Activated CD4-positive, alpha-beta T cell treated with anti-CD3 and anti-CD28 coated beads for 1 hour (primary cell): ENCODE measurements around the gene OXGR1.
"Not testable (repeated sequence)": the region's sequence is repeated elsewhere in the genome, so short reads cannot be mapped to it uniquely, and the experiment has no call there.

Source experiments
- DNase-seq: peaks from one replicate; pipeline ENCODE4 v3.0.0-alpha.2; 2020

OXGR1 gene

DNA sequence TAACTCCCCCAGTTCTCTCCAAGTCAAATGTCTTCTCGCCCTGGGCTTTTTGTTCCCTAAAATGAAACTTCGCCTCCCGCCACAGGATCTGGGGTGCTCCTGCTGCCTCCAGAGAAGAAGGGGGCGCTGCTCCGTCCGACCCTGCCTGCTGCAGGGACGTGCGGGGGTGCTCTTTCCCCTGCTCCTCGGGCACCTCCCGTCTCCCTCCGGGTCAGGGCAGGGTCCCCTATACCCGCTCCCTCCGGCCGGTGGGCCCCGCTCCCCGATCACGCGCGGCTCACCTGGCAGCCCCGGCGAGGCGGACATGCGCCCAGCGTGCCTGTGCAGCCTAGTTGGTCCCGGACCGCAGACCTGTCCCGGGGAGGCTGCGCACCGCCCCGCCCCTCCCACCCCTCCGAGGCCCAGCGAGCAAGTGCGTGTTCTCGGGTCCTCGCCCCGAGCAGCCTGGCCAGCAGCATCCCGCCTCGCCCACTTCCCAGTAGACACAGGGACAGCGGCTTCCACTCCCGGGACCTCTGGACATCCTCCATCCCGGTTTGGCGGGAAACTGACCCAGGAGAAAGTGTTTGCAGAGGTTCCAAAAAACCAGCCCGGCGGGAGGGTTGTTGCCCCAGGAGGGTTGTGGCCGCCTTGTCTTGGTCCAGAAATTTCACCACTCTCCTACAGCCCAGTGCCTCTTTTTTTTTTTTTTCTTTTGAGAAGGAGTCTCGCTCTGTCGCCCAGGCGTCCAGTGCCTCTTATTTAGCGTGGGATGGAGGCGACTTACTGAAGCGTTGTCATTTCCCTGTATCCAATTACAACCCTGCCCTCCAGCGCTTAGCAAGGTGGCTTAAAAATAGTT, at the start of gene OXGR1:
Gene OXGR1 (minus strand): TSS at position 460 of the 841 bp plus-strand sequence. CDS start 6,717 bp downstream, outside the sequence.
- no peak for DNase-seq

DNA sequence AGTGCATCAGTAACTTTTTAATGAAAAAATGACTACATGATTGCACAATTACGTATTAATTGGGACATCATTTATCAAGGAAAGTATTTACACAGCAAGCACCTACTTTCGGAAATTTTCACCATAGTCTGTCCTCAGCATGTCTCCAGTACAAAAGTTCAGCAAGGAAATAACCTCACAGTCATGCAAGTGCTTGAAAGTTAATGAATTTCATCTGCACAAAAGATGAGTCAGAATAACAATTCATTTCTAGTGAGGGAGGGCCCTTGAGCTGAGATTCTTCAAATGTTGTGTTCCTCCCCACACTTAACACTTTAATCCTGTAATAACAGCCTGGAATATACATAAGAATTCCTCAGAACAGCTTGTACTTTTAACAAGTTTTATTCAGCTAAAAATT, 49.0 kb upstream of the OXGR1 start:
- DNase-seq, result no peak

DNA sequence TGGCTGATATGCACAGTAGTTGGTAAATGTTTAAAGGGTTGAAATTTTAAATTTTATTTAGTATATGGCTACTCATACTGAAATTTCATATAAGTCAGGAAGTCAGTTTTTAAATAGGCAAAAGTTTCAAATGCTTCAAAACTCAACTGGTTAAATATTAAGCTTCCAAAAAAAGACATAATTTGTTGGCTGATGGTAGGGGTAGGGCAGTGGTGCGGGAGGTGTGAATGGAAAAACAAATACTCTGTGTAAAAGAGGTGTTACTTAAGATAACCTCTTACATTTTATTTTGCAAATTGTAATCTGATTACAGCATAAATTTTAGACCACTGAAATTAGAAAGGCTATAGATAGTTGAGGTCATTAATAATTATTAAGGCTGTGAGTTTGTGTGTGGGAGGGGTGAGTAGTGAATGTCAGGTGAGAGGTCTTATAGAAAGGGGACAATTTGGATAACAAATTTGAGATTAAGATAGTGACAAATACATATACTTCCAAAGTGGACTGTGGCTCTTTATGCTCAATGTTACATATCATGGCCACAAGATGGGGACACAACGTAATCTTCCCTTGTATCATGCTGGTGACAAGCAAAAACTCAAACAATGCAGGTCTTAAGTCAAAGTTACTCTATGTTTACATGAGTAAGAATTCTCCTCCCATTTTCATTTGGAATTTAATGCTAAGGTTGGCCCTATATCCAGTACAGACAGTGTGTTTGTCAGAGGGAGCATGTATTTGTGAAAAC, 36.6 kb upstream of the OXGR1 start:
- DNase-seq, result no peak

DNA sequence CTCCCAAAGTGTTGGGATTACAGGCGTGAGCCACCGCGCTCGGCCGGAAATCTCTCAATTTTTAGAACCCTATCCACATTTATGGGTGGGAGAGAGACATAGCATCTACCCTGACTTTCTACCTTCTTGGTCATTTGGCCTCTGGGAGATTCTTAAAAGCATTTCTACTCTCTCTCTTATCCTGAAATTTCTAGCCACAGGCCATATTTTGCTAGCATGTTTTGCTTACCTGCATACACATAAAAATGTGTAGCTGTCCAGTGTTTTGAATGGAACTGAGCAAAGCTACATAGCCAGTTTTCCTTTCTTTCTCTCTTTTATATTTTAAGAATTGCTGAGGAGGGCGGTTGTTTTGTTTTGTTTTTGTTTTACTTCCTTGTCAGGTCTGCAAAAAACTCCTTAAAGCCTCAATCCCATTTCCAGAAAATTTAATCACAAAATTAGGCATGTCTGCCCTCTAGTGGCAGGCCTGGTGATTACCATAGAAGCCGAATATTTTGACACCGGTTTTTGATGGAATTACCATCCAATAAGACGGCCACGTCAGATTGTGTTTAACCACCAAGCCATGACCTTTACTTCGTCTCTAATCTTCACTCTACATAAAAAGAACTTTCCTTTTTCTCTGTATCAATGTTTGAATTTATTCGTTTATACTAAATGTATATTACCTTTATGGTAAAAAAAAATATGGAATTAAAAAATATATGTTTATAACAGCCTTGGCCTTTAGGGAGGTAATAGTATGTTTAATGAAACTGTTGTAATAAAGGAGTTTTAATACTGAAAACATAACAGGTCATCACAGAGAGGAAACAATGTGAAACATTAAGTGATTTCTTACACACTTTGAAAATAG, 34.4 kb upstream of the OXGR1 start:
- DNase-seq, result no peak

DNA sequence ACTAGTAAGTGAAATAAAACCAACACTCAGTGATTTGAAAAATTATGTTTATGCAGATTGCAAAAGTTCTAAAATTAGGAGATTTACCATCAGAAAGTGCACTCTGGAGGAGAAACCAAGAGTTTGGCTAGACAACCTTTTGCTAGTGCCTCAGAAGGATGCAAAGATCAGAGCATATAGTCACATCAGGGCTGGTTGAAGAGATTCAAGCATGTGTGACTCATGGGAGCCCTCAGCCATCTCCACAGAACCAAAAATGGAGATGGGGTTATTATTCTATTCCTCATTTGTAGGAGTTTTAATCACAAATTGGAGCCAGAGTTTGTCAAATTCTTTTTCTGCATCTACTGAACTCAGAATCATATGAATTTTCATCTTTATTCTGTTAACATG, 32.9 kb upstream of the OXGR1 start:
- DNase-seq, result no peak

DNA sequence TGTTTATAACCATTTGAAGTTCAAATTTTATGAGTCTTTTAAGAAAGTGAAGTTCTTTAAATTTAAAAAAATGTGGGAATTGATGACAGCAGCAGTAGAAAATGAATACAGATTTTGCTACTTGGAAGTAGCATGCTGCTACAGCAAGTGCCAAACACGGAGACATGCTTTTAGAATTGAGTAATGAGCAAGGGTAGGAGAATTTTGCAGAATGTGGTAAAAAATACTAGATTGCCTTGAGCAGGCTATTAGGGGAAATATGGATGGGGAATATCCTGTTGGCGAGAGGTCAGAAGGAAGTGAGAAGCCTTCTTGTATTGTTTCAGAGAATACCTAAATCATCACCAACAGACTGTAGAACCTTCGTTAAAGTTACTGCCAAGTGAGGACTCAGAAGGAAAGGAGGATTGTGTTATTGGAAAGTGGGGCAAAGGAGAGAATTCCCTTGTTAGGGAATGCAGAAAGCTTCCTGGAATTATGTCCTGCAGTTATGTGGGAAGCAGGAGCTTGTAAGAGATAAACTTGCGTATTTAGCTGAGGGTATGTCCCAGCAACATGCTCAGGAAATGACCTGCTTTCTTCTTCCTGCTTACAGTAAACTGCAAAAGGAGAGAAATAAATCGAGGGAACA, 32.4 kb upstream of the OXGR1 start:
- DNase-seq, result no peak

DNA sequence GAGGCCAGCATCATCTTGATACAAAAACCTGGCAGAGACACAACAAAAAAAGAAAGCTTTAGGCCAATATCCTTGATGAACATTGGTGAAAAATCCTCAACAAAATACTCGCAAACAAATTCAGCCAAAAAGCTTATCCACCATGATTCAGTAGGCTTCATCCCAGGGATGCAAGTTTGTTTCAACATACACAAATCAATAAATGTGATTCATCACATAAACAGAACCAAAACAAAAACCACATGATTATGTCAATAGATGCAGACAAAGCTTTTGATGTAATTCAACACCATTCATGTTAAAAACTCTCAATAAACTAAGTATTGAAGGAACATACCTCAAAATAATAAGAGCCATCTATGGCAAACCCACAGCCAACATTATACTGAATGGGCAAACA, 29.5 kb upstream of the OXGR1 start:
- not testable (repeated sequence) for DNase-seq

DNA sequence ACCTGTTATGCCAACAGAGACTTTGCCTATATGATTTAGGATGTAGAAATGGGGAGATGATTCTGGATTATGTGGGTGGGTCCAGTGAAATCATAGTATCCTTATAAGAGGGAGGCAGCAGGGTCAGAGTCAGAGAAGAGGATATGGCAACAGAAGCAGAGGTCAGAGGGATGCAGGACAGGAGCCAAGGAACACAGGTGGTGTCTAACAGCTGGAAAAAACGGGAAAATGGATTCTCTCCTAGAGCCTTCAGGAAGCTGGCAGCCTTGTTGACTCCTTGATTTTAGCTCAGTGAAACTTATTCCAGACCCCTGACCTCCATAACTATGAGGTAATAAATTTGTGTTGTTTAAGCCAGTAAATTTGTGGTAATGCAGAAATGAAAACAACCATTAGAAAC, 28.8 kb upstream of the OXGR1 start:
- DNase-seq, result no peak

DNA sequence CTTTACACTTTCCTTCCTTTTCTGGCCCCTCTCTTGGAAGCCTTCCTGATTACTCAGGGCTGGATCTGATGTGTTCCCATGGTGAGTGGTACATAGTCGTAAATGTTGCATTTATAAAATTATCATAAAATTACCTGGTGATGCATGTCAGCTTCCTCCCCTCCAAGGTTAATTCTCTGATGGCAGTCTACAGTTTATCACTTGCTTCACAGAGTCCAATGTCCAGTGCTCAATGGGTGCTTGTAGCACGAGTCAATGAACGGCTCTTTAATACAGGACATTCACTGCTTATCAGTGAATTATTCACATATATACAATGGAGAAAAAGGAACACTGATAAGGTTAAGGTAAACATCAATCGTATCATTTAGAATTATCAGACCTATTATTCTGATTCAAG, 27.0 kb upstream of the OXGR1 start:
- no peak for DNase-seq

DNA sequence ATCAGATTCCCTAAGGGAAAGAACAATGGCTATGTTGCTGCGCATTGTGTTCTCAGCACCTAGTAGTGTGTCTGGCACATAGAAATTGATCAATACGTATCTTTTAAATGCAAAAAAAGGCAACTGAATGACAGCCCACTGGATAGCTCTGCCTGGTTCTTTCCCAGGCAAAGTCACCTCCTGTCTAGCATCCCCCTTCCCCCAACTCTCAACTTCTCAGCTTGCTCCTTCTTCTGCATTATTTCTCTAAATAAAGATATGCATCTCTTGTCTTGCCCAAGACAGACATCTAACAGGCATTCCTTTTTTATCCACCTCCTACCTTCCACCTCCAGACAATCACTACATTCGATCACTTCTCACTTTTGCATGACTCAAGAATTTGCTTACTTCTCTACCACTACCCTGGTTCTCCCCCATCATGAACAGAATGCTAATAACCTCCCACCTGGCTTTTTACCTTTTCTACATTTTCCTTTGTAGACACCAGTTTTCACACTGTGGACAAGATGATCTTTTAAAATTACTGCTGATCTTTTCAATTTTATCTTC, 26.5 kb upstream of the OXGR1 start:
- no peak for DNase-seq

DNA sequence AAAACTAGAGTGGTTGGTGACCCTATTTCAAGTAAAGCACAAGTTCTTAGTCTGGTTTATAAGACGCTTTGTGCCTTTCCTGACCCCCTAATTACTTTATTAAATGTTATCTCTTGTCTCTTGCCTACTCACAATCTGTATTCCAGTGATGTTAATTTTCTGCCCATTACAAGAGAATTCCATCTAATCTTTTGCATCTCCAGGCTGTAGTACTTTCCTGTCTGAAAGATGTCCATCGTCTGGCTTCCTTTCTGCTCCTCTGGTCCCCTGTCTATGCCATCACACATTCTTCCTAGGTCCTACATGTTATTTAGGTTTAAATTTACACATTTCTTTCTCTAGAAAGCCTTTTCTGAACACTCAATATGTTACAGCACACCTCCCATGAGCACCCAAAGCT, 25.9 kb upstream of the OXGR1 start:
- no peak for DNase-seq

DNA sequence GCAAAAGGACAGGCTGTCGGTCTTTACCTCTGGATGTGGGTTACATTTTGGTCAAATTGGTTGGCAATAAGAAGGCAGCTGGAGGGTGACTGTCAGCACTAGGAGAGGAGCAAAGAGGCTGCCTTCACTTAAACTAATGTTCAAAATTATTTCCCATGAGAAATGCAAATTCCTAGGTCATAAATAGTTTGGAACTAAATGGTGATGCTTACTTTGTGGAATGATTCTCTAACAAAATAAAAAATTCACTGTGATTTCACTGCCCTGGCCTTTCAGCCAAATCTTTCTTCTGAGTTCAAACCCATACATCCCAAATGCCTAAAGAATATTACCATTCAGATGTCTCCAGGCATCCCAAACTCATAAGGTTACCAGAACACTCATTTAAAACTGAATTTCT, 25.0 kb upstream of the OXGR1 start:
- no peak for DNase-seq

DNA sequence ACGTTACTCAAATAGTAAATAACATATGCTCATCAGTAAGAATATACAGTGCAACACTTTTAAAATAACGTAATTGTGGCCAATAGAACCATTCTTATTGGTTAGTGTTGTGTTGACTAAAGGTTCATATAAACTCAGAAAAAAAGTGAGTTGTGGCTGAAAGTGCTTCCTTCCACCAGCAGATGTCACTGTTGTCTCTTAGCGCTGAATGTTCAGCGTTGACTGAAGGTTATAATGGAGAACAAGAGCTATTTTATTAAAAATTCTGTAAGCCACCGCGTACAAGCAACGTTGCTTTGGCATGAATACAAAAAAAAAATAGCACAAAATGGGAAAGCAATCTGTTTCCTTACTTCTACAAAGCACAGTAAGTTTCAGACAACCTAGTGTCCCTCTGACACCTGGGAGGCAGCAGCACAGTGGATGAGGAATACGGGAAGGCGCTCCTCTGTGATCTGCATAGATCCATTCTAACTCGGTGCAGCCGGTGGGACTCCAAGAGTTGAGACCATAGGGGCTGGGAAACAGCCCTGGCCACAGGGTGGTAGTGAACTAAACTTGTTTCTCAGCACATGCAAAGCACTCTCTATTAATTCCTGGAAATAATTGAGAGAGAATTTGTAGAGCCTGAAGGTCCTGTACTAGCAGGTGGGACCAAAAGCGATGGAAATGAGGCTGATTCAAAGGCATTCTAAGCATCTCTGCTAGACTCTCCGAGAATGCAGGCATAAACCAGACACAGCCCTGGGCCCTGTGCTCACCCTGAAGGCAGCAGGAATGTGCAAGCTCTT, 23.9 kb upstream of the OXGR1 start:
- no peak for DNase-seq

DNA sequence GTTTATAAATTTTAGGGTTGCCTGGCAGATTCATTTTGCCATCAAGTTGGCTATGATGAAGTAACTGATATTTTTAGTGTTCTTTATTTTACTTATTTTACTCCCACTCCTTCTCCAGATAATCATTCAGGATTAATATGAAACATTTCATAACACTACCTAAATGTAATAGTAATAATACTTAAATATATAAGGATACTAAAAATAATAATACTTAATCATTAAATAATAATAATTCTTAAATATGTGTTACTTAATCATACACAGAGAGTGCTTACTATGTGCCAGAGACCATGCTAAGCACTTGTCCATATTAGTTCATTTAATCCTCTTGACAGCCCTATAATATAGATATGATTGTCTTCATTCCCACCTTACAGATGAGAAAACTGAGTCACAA, 23.0 kb upstream of the OXGR1 start:
- DNase-seq, result no peak

DNA sequence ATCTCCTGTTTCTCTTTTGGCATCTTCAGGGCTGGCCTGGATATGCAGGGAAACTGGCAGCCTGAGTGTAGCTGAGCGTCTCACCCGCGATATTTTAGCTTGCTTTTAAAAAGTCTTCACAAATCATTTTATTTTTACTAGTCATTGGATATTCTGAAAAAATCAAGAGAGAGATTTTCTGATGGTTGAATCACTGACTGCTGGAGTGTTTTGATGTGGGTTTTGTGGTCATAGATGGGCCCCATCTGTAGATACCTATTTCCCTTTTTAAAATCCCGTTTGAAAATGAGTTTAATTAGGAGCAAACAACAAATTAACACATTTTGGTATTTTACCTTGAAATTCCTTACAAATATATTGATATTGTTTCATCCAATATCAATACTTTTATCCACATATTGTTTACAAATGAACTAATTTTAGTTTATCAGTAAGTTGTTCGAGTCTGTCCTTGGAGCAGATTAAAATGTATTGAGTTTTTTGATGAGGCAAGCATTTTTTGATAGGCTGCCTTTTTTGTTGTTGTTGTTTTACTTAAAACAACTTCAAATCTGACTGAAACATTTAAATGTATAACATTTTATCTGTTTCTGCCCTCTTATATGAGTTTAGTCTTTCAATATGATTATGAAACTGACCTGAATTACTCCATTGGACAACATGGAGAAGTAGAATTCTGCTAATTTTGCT, 21.5 kb upstream of the OXGR1 start:
- DNase-seq, result no peak

DNA sequence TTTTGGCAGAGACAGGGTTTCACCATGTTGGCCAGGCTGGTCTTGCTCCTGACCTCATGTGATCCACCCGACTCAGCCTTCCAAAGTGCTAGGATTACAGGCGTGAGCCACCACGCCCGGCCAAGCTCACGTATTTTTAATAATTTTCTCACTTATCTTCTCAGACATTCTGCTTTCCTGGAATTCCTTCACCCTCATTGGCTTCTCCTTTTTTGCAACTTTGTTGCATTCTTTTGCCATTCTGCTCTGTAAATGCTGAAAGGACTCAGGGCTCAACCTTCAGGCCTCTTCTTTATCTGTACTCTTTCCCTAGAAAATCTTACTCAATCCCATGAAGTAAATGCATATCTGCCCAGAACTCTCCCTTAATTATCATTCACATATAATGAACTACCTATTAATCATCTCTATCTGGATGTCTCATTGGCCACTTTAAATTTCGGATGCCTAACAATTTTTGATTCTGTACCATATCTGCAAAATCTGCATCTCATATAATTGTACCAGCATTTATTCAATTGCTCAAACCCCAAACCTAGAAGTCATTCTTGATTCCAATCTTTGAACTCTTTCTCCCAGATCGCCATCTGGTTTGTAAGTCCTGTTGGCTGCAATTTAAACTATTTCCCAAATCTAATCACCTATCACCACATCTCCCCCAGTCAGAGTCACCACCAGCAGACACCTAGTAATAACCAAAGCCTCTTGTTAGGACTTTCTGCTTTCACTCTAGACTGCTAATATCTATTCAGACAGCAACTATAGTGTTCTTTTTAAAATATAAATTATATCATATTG, 18.2 kb upstream of the OXGR1 start:
- no peak for DNase-seq

DNA sequence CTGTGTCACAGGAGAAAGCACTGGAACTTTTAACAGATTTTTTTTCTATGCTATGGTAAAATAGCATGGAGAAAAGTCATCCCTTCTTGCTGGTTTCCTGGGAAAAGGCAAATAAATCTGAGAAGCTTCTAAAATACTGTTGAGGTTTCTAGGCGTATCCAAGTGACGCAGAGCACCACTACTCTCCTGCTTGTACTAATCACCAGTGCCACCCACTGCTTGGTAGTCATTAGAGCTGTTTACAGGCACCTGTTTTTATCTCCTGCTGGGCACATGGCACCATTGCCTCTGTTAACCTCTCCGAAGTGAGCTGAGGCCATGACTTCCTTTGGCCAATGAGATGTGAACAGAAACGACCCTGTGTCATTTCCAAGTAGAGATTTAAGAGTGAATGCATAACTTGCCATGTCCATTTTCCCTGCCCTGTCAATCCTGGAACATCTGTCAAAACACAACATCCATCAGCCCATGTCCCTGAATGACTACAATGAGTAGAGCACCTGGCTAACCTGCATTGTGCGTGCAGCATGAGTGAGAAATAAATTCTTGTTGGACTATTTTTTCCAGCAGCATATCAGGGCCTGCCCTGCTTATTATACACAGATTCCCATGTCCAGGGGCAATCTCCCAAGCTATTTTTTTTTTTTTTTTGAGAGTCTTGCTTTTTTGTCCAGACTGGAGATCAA, 17.3 kb upstream of the OXGR1 start:
- DNase-seq, result no peak

DNA sequence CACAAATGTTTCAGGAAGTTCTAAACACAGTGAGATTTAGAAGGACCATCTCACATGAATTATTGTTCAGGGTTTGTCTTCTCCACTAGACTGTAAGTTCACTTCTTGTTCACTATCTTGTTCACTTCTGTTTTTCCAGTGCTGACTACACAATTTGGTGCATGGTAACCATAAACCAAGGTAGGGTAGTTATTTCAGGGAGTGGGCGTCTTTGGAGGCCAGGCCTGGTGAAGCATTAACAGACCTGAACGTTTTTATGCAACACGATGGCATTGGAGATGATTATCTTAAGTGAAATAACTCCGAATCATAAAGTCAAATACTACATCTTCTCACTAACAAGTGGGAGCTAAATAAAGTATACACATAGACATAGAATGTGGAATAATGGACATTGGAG, 14.4 kb upstream of the OXGR1 start:
- DNase-seq, result no peak

DNA sequence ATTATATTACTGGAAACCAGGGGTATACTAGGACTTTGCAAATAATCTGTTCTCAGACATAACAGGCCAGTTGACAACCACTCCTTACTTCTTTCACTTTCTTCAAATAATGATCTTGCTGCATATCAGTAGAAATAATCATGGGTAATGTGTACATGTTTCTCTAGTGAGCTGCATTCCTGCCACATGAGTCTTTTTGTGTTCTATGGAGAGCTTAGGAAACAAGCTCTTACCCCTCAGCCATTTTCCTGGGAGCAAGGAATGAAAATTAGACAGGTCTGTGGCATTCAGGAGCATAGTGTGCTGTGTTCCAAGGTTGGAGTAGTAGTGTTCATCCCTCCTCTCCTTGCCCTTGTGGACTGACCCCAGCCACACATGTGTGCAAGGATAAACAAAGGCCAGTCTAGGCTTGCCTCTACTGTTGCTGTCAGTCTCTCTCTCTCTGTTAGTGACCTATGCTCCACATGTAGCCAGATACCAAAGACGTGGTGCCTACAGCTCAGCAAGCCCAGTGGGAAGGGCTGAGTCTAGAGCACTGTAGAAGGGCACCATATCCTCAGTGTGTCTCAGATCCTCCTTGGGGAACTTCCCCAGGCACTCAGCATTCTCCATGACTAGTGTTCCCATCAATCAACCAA, 11.5 kb upstream of the OXGR1 start:
- no peak for DNase-seq
